Neuronal stem cell (in vitro differentiated cells): ENCODE results near the gene IL23R. TPM values are rescaled to one million over a fixed set of nuclear protein-coding genes. Genes with fewer than 3 reads are reported as not detected.

Experiments used
- DNase-seq: peaks from one replicate; pipeline ENCODE4 v3.0.0-alpha.2; 2013; ENCODE audit warnings: low spot score
- H2AFZ ChIP-seq: one replicate; pipeline ENCODE4 v1.6.1; 2013; ENCODE audit warnings: mild to moderate bottlenecking, low read length, inconsistent platforms
- H2AK5ac ChIP-seq: 2 replicates; pipeline ENCODE4 v1.6.1; 2013; ENCODE audit warnings: low read depth, mild to moderate bottlenecking, inconsistent platforms, low read length, moderate library complexity, mixed read lengths
- H2BK120ac ChIP-seq: 2 replicates; pipeline ENCODE4 v1.6.1; 2013; ENCODE audit warnings: low read depth, mild to moderate bottlenecking, inconsistent platforms, low read length, moderate library complexity, mixed read lengths
- H2BK12ac ChIP-seq: one replicate; pipeline ENCODE4 v1.6.1; 2013; ENCODE audit warnings: low read length, inconsistent platforms
- H2BK15ac ChIP-seq: 2 replicates; pipeline ENCODE4 v1.6.1; 2013; ENCODE audit warnings: mild to moderate bottlenecking, low read length, inconsistent platforms, mixed read lengths
- H2BK5ac ChIP-seq: one replicate; pipeline ENCODE4 v1.6.1; 2013; ENCODE audit warnings: inconsistent platforms, mild to moderate bottlenecking, low read length, moderate library complexity
- H3K14ac ChIP-seq: one replicate; pipeline ENCODE4 v1.6.1; 2013; ENCODE audit warnings: low read length, inconsistent platforms
- H3K18ac ChIP-seq: 2 replicates; pipeline ENCODE4 v1.6.1; 2013; ENCODE audit warnings: low read length, inconsistent platforms
- H3K23ac ChIP-seq: 2 replicates; pipeline ENCODE4 v1.6.1; 2013; ENCODE audit warnings: low read depth, mild to moderate bottlenecking, mixed read lengths, low read length, inconsistent platforms; ENCODE audit not compliant: poor library complexity
- H3K27ac ChIP-seq: replicated peaks from 3 replicates; pipeline ENCODE4 v1.5.1; 2013; ENCODE audit warnings: low read length, inconsistent platforms
- H3K27me3 ChIP-seq, 3 experiments: 2 replicates each; pipeline ENCODE4 v1.6.1; 2013; ENCODE audit warnings: low read length in 3 of 3, mild to moderate bottlenecking in 2 of 3, inconsistent platforms in 1 of 3, low read depth in 1 of 3, mixed read lengths in 1 of 3, moderate library complexity in 1 of 3; ENCODE audit not compliant: control insufficient read depth in 3 of 3, insufficient read depth in 3 of 3
- H3K36me3 ChIP-seq, 2 donors: replicated peaks in 1 of 2; 2 replicates each; pipeline ENCODE4 v1.6.1; 2013; ENCODE audit warnings: low read length in 2 of 2; ENCODE audit not compliant: control insufficient read depth in 2 of 2, insufficient read depth in 2 of 2
- H3K4ac ChIP-seq: 2 replicates; pipeline ENCODE4 v1.6.1; 2013; ENCODE audit warnings: inconsistent platforms, mild to moderate bottlenecking, low read length, moderate library complexity
- H3K4me1 ChIP-seq, 2 donors: 1 replicate in 1 of 2; 2 replicates in 1 of 2; pipeline ENCODE4 v1.6.1; 2013; ENCODE audit warnings: low read length in 2 of 2, low read depth in 1 of 2; ENCODE audit not compliant: control insufficient read depth in 2 of 2, insufficient read depth in 1 of 2
- H3K4me2 ChIP-seq: one replicate; pipeline ENCODE4 v1.6.1; 2013; ENCODE audit warnings: mild to moderate bottlenecking, low read length, inconsistent platforms; ENCODE audit not compliant: insufficient read depth, poor library complexity, severe bottlenecking
- H3K4me3 ChIP-seq, 2 donors: 2 replicates each; pipeline ENCODE4 v1.5.1; 2013; ENCODE audit warnings: low read length in 2 of 2, mild to moderate bottlenecking in 2 of 2, inconsistent platforms in 1 of 2, moderate library complexity in 1 of 2
- H3K79me1 ChIP-seq: one replicate; pipeline ENCODE4 v1.6.1; 2013; ENCODE audit warnings: low read depth, mild to moderate bottlenecking, inconsistent platforms, low read length, moderate library complexity
- H3K9ac ChIP-seq: one replicate; pipeline ENCODE4 v1.6.1; 2013; ENCODE audit warnings: mild to moderate bottlenecking, low read depth, low read length, inconsistent platforms; ENCODE audit not compliant: poor library complexity
- H3K9me3 ChIP-seq, 2 donors: replicated peaks in 1 of 2; 2 replicates each; pipeline versions ENCODE3 to v1.6.1; 2013; ENCODE audit warnings: low read length in 2 of 2, mild to moderate bottlenecking in 2 of 2, inconsistent platforms in 1 of 2, low read depth in 1 of 2, mixed read lengths in 1 of 2, moderate library complexity in 1 of 2; ENCODE audit not compliant: control insufficient read depth in 2 of 2, insufficient read depth in 1 of 2
- H4K8ac ChIP-seq: one replicate; pipeline ENCODE4 v1.6.1; 2013; ENCODE audit warnings: low read depth, mild to moderate bottlenecking, inconsistent platforms, low read length, moderate library complexity
- H4K91ac ChIP-seq: one replicate; pipeline ENCODE4 v1.6.1; 2013; ENCODE audit warnings: low read length, low read depth, mild to moderate bottlenecking, inconsistent platforms; ENCODE audit not compliant: poor library complexity
- WGBS, 2 donors: extraction: QIAGEN DNeasy Blood & Tissue Kit; methylation state at CpG; one replicate each; pipeline ENCODE4 v1.1.7; 2013; ENCODE audit warnings: missing lambda C conversion rate in 2 of 2, mixed read lengths in 1 of 2; ENCODE audit not compliant: insufficient read length in 2 of 2, insufficient replicate concordance in 1 of 2; ENCODE audit errors: extremely low coverage in 2 of 2; 5-methylcytosine and 5-hydroxymethylcytosine counted together
- polyA plus RNA-seq, 2 experiments: library from polyadenylated mRNA; stranded (reverse); fragments of 200-250 nt; gene quantifications; one replicate each; pipeline ENCODE4 v1.2.3, GENCODE V29; 2013

Gene IL23R, protein sequence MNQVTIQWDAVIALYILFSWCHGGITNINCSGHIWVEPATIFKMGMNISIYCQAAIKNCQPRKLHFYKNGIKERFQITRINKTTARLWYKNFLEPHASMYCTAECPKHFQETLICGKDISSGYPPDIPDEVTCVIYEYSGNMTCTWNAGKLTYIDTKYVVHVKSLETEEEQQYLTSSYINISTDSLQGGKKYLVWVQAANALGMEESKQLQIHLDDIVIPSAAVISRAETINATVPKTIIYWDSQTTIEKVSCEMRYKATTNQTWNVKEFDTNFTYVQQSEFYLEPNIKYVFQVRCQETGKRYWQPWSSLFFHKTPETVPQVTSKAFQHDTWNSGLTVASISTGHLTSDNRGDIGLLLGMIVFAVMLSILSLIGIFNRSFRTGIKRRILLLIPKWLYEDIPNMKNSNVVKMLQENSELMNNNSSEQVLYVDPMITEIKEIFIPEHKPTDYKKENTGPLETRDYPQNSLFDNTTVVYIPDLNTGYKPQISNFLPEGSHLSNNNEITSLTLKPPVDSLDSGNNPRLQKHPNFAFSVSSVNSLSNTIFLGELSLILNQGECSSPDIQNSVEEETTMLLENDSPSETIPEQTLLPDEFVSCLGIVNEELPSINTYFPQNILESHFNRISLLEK
- polyA plus RNA-seq (2013, experiment 1 of 2): not detected
- polyA plus RNA-seq (2013, experiment 2 of 2): not detected

DNA sequence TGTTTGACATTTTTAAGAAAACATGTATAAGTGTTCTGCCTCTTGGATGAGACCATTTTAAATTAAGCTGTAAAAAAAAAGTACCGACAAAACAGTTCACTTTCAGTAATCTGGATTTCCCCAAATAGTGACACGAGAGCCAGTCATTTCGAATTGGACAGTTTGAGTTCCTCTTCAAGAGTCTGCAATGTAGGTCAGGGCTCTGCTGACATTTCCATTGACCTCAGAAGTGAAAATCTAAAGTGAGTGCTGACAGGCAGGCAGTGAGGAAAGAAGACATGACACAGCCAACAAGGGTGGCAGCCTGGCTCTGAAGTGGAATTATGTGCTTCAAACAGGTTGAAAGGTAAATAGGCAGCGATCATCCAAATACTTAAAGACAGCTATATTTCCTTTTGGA is at the start of gene IL23R:
IL23R (plus strand) TSS at position 259 of the 400 bp plus-strand sequence. CDS start 1,667 bp downstream, outside the sequence.
- Histone ChIP-seq H3K27ac (no peak within 1 kb of the TSS), H3K4me1 (no peaks in the 10 kb centered on the region), H3K9me3 (no peaks in the 10 kb centered on the region), H2AK5ac (no peak within 1 kb of the TSS), H3K14ac (no peak within 1 kb of the TSS), H2BK15ac (no peak within 1 kb of the TSS), H3K79me1 (no peaks in the 10 kb centered on the region), H4K91ac (no peak within 1 kb of the TSS), H2AFZ (no peak within 1 kb of the TSS), H4K8ac (no peak within 1 kb of the TSS), H3K4me2 (no peak within 1 kb of the TSS), H3K4me3 (no peak within 1 kb of the TSS), H3K18ac (no peak within 1 kb of the TSS), H2BK120ac (no peak within 1 kb of the TSS), H3K27me3 (no peaks in the 10 kb centered on the region), H2BK5ac (no peak within 1 kb of the TSS), H2BK12ac (no peak within 1 kb of the TSS), H3K4ac (no peak within 1 kb of the TSS), H3K23ac (no peak within 1 kb of the TSS), H3K36me3 (no peaks in the 10 kb centered on the region), H3K9ac (no peak within 1 kb of the TSS)
- no peak for DNase-seq
- WGBS, 2 donors: no CpG with 5 or more reads among the region's 4 CpGs

DNA sequence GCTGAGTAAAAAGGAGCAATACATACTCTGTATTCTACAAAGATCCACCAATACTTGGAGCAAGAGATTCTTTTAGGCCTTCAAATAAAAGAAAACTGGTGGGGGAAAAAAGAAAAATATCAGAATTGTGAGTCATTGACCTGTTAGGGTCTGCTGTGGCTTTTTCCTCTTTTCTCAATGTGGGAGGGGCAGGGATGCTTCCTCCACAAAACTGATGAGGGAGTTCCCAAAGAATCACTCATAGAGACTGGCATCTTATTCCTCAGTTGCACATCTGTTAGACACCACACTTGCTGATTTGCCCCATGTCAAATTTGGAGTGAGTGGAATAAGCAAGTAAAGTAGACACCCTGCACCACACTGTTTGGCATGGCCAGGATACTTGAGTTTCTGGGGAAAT is 48.1 kb upstream of the IL23R start:
- H3K36me3 ChIP-seq: no peaks in the 10 kb centered on the region
- H2BK5ac ChIP-seq: no peak overlapping the region
- H3K9me3 ChIP-seq: peaks cover 0 to 9% of the 10 kb centered on the region in 2 donors

DNA sequence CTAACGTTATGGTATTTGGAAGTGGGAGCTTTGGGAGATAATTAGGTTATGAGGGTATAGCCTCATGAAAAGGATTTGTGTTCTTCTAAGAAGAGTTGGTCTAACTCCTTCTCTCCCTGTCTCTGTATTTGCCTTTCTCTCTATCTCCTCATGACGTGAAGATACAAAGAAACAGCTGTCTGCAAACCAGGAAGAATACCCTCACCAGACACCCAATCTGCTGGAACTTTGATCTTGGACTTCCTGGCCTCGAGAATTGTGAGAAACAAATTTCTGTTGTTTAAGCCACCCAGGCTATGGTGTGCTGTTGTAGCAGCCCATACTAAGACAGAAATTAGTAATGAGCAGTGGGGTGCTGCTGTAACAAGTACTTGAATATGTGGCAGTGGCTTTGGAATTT is 47.6 kb upstream of the IL23R start:
- no peaks in the 10 kb centered on the region for H3K36me3 ChIP-seq
- no peak overlapping the region for H3K9ac ChIP-seq
- H2BK5ac ChIP-seq: no peak overlapping the region
- H3K18ac ChIP-seq: no peak overlapping the region
- H2AFZ ChIP-seq: peak overlapping the region; percentile 4
- no peak overlapping the region for H2BK12ac ChIP-seq
- H3K4me2 ChIP-seq: no peak overlapping the region
- H4K91ac ChIP-seq: no peak overlapping the region
- no peak overlapping the region for H3K23ac ChIP-seq
- H3K27me3 ChIP-seq: no peaks in the 10 kb centered on the region
- H3K79me1 ChIP-seq: no peaks in the 10 kb centered on the region
- no peak overlapping the region for H4K8ac ChIP-seq
- no peak overlapping the region for H3K4ac ChIP-seq
- no peak for DNase-seq
- H3K9me3 ChIP-seq: peaks cover 0 to 9% of the 10 kb centered on the region in 2 donors
- no peak overlapping the region for H3K27ac ChIP-seq
- no peak overlapping the region for H3K14ac ChIP-seq
- WGBS, 2 donors: no CpG with 5 or more reads among the region's 3 CpGs
- no peak overlapping the region for H2BK15ac ChIP-seq
- no peak overlapping the region for H2BK120ac ChIP-seq
- H3K4me1 ChIP-seq: no peaks in the 10 kb centered on the region
- no peak overlapping the region for H3K4me3 ChIP-seq
- H2AK5ac ChIP-seq: no peak overlapping the region

More for the DNA sequence above, 48.1 kb upstream of the IL23R start:
- no peak overlapping the region for H2BK15ac ChIP-seq
- no peak overlapping the region for H2BK120ac ChIP-seq
- no peak overlapping the region for H3K27ac ChIP-seq
- no peak overlapping the region for H2AK5ac ChIP-seq
- no peak overlapping the region for H4K8ac ChIP-seq
- no peak overlapping the region for H3K4ac ChIP-seq
- no peaks in the 10 kb centered on the region for H3K4me1 ChIP-seq
- no peak overlapping the region for H3K4me2 ChIP-seq
- no peaks in the 10 kb centered on the region for H3K27me3 ChIP-seq
- no peak overlapping the region for H3K18ac ChIP-seq
- no peaks in the 10 kb centered on the region for H3K79me1 ChIP-seq
- no peak overlapping the region for H2BK12ac ChIP-seq
- H4K91ac ChIP-seq: no peak overlapping the region
- no peak overlapping the region for H3K14ac ChIP-seq
- no peak overlapping the region for H3K23ac ChIP-seq
- peak overlapping the region; percentile 4 for H2AFZ ChIP-seq
- no peak overlapping the region for H3K4me3 ChIP-seq
- H3K9ac ChIP-seq: no peak overlapping the region
- no peak for DNase-seq

DNA sequence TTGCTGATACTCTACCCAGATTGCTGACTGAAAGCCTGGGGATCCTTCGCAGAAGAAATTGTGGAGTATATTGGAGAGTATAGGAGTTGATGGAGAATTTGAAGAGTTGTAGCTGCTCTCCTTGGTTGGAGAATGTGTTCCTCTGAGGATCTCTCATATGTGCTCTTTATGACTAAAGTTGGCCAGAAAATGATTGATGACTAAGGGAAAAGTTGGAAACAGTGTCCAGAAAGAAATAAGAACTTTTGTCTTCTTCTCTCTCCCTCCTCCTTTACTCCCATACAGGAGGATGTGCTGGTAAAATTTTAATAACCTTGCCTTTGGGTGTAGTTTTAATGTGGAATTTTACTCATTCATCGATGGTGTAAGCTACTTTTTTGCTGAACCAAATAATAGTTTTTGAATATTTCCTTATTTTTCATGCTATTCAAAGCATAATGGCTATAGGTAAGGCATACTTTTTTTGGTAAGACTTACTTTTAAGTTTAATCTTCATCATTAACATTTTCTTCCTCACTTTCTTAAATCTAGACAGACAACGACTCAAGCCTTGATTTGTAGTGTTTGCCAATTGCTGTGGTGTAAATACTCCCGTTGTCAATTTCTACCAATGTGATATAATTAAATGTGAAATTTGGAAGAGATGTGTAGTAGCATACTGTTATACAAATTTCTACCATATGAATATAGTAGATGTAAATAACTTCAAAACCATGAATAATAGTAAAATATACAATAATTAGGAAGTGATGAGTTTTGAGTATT is 45.2 kb upstream of the IL23R start:
- no peak overlapping the region for H2BK12ac ChIP-seq
- no peak overlapping the region for H4K8ac ChIP-seq
- H3K79me1 ChIP-seq: no peaks in the 10 kb centered on the region
- H2AK5ac ChIP-seq: no peak overlapping the region
- H3K4me3 ChIP-seq: no peak overlapping the region
- no peak overlapping the region for H2BK5ac ChIP-seq
- no peak overlapping the region for H3K18ac ChIP-seq
- no peak overlapping the region for H3K14ac ChIP-seq
- no peaks in the 10 kb centered on the region for H3K36me3 ChIP-seq
- H2AFZ ChIP-seq: no peak overlapping the region
- H3K27ac ChIP-seq: no peak overlapping the region
- no peaks in the 10 kb centered on the region for H3K27me3 ChIP-seq
- H4K91ac ChIP-seq: no peak overlapping the region
- no peak overlapping the region for H2BK15ac ChIP-seq
- no peak overlapping the region for H3K9ac ChIP-seq
- H3K9me3 ChIP-seq: peaks cover 0 to 4% of the 10 kb centered on the region in 2 donors
- WGBS, 2 donors: no CpG with 5 or more reads among the region's 4 CpGs
- no peak overlapping the region for H3K23ac ChIP-seq
- no peak overlapping the region for H3K4ac ChIP-seq
- H2BK120ac ChIP-seq: no peak overlapping the region
- no peak overlapping the region for H3K4me2 ChIP-seq
- H3K4me1 ChIP-seq: peaks cover 0 to 1% of the 10 kb centered on the region in 2 donors
- DNase-seq: no peak
